Stomach smooth muscle (tissue), 2 donors: ENCODE data around the gene PCTP.
A peak's percentile ranks its signal among the peaks of the same experiment; 100 is the strongest.

Experiments
- H3K27ac ChIP-seq: one replicate; pipeline ENCODE4 v1.7.0; 2013; ENCODE audit warnings: mild to moderate bottlenecking, low read length, inconsistent platforms
- H3K27me3 ChIP-seq, 2 donors: one replicate each; pipeline ENCODE4 v1.7.0; 2013; ENCODE audit warnings: low read length in 2 of 2; ENCODE audit not compliant: insufficient read depth in 2 of 2, control insufficient read depth in 1 of 2
- H3K36me3 ChIP-seq, 2 donors: one replicate each; pipeline ENCODE4 v1.7.0; 2013; ENCODE audit warnings: low read length in 2 of 2; ENCODE audit not compliant: control insufficient read depth in 2 of 2, insufficient read depth in 2 of 2
- H3K4me1 ChIP-seq: one replicate; pipeline ENCODE4 v1.7.0; 2013; ENCODE audit warnings: low read length; ENCODE audit not compliant: control insufficient read depth, insufficient read depth
- H3K4me3 ChIP-seq, 2 donors: one replicate each; pipeline ENCODE4 v1.7.0; 2013; ENCODE audit warnings: low read length in 2 of 2
- H3K9ac ChIP-seq, 2 donors: one replicate each; pipeline ENCODE4 v1.7.0; 2013; ENCODE audit warnings: low read length in 2 of 2, mild to moderate bottlenecking in 1 of 2
- H3K9me3 ChIP-seq, 2 donors: one replicate each; pipeline ENCODE4 v1.7.0; 2013; ENCODE audit warnings: low read length in 2 of 2; ENCODE audit not compliant: control insufficient read depth in 2 of 2
- donor health status: healthy.
- donor health status: Pancreatic carcinoma.

PCTP gene

GRCh38 chr17:55750750-55751657 is at the start of gene PCTP:
TSS of gene PCTP (plus strand) at chr17:55751051. CDS start at chr17:55751104, 53 bp downstream.
- Histone ChIP-seq H3K9me3 (no peaks in the 10 kb centered on the region), H3K36me3 (peaks cover 2 to 6% of the 10 kb centered on the region in 2 donors), H3K4me1 (peaks cover 18% of the 10 kb centered on the region), H3K27me3 (no peaks in the 10 kb centered on the region), H3K9ac (peak within 1 kb of the TSS; percentile 63 to 82), H3K27ac (peak within 1 kb of the TSS; percentile 77), H3K4me3 (peak within 1 kb of the TSS; percentile 83 to 91)

GRCh38 chr17:55702150-55702549 is 48.7 kb upstream of the PCTP start:
- H3K9ac ChIP-seq, result no peak overlapping the region

GRCh38 chr17:55704401-55704800 is 46.5 kb upstream of the PCTP start:
- no peaks in the 10 kb centered on the region for H3K9me3 ChIP-seq
- no peak overlapping the region for H3K4me3 ChIP-seq
- H3K4me1 ChIP-seq, result peaks cover 24% of the 10 kb centered on the region
- H3K36me3 ChIP-seq, result no peaks in the 10 kb centered on the region
- peak overlapping the region; percentile 31 for H3K27ac ChIP-seq
- H3K27me3 ChIP-seq, result no peaks in the 10 kb centered on the region
- H3K9ac ChIP-seq, result no peak overlapping the region

More at GRCh38 chr17:55702150-55702549, 48.7 kb upstream of the PCTP start:
- Histone ChIP-seq H3K27me3 (no peaks in the 10 kb centered on the region), H3K27ac (peak overlapping the region; percentile 74), H3K36me3 (no peaks in the 10 kb centered on the region), H3K9me3 (no peaks in the 10 kb centered on the region), H3K4me3 (peak overlapping the region in 1 of 2 donors; percentile 15), H3K4me1 (peaks cover 23% of the 10 kb centered on the region)

- Histone ChIP-seq H3K9ac (no peak overlapping the region), H3K27me3 (no peaks in the 10 kb centered on the region), H3K36me3 (no peaks in the 10 kb centered on the region), H3K4me3 (no peak overlapping the region), H3K9me3 (no peaks in the 10 kb centered on the region), H3K4me1 (peaks cover 30% of the 10 kb centered on the region), H3K27ac (no peak overlapping the region)
These were observed 45.0 kb upstream of the PCTP start for GRCh38 chr17:55705847-55706246.

- Histone ChIP-seq H3K4me1 (peaks cover 29% of the 10 kb centered on the region), H3K4me3 (peak overlapping the region in 1 of 2 donors; percentile 44), H3K36me3 (no peaks in the 10 kb centered on the region), H3K9me3 (no peaks in the 10 kb centered on the region), H3K9ac (peak overlapping the region in 1 of 2 donors; percentile 14), H3K27me3 (no peaks in the 10 kb centered on the region), H3K27ac (peak overlapping the region; percentile 60)
These were observed 43.8 kb upstream of the PCTP start for GRCh38 chr17:55706808-55707773.

GRCh38 chr17:55708175-55708974 is 42.5 kb upstream of the PCTP start:
- H3K36me3 ChIP-seq, result no peaks in the 10 kb centered on the region
- no peaks in the 10 kb centered on the region for H3K27me3 ChIP-seq
- peak overlapping the region; percentile 7 for H3K27ac ChIP-seq
- no peaks in the 10 kb centered on the region for H3K9me3 ChIP-seq
- peak overlapping the region in 1 of 2 donors; percentile 50 for H3K4me3 ChIP-seq
- H3K4me1 ChIP-seq, result peaks cover 22% of the 10 kb centered on the region
- H3K9ac ChIP-seq, result no peak overlapping the region

- H3K27me3 ChIP-seq, result no peaks in the 10 kb centered on the region
- no peaks in the 10 kb centered on the region for H3K36me3 ChIP-seq
These were observed 41.4 kb upstream of the PCTP start for GRCh38 chr17:55709440-55709839.

GRCh38 chr17:55709984-55710383 is 40.9 kb upstream of the PCTP start:
- H3K4me3 ChIP-seq, result no peak overlapping the region
- H3K4me1 ChIP-seq, result peaks cover 22% of the 10 kb centered on the region
- no peaks in the 10 kb centered on the region for H3K27me3 ChIP-seq
- H3K9ac ChIP-seq, result no peak overlapping the region
- peak overlapping the region; percentile 59 for H3K27ac ChIP-seq
- H3K9me3 ChIP-seq, result no peaks in the 10 kb centered on the region
- no peaks in the 10 kb centered on the region for H3K36me3 ChIP-seq

More at GRCh38 chr17:55709440-55709839, 41.4 kb upstream of the PCTP start:
- Histone ChIP-seq H3K9me3 (no peaks in the 10 kb centered on the region), H3K27ac (peak overlapping the region; percentile 59), H3K9ac (no peak overlapping the region), H3K4me3 (no peak overlapping the region), H3K4me1 (peaks cover 22% of the 10 kb centered on the region)

- Histone ChIP-seq H3K4me1 (peaks cover 22% of the 10 kb centered on the region), H3K27ac (peak overlapping the region; percentile 59), H3K9me3 (no peaks in the 10 kb centered on the region), H3K9ac (no peak overlapping the region), H3K36me3 (no peaks in the 10 kb centered on the region), H3K4me3 (no peak overlapping the region), H3K27me3 (no peaks in the 10 kb centered on the region)
These were observed 40.4 kb upstream of the PCTP start for GRCh38 chr17:55710410-55710809.
